ENCODE measurements around the gene FCHSD2. TPM values are rescaled to one million over a fixed set of nuclear protein-coding genes. Genes with fewer than 3 reads are reported as not detected.
A peak's percentile ranks its signal among the peaks of the same experiment; 100 is the strongest.

The FCHSD2 gene
- total RNA-seq, 2 donors from 2014 or later = 56.5 to 75.3 TPM

DNA sequence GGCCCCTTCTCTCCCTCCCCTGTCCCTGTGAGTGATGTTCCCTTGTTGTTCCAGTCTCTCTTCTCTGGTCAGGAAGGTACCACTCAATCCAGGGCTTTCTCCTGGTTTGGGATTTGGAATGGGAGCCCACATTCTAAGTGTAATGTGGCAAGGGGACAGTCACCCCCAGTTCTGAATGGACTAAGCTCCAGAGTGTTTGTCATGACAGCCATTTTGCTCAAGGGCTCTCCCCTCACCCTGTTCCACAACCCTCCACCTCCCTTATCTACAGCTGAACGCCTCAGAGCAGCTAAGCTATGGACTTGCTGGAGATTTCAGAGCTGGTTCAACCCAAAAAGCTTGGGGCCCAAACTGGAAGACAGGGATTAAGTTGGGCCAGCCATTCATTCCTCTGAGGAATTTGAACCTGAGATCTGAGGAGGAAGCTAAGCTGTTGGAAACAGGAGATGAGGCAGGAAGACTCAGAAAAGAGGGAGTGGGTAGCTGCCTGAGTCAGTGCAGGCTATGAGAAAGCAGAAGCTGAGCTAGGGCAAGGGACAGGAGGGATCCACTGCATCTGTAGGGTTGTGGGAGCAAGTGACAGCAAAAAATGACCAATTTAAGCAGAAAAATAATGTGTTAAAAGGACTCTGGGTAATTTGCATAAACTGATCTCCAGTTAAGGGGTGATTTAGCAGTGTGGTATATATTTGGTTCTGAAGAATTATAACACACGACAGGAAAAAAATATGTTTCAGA, 22.9 kb upstream of the FCHSD2 start:
- Histone ChIP-seq H3K27ac (no peak overlapping the region), H3K4me3 (no peak overlapping the region), H3K36me3 (no peaks in the 10 kb centered on the region), H3K4me1 (ENCODE audit: control insufficient read depth in 1 of 2, low read depth in 2 of 2) (peaks cover 0 to 2% of the 10 kb centered on the region in 2 donors), H3K9me3 (no peaks in the 10 kb centered on the region), H3K27me3 (replicated peaks; ENCODE audit: insufficient read depth) (no peaks in the 10 kb centered on the region)
- DNase-seq (ENCODE audit: low spot score) = no peak
- ATAC-seq (ENCODE audit: insufficient number of reproducible peaks, low FRiP score, low read depth) = no peak
- TF ChIP-seq, protein P1, sequence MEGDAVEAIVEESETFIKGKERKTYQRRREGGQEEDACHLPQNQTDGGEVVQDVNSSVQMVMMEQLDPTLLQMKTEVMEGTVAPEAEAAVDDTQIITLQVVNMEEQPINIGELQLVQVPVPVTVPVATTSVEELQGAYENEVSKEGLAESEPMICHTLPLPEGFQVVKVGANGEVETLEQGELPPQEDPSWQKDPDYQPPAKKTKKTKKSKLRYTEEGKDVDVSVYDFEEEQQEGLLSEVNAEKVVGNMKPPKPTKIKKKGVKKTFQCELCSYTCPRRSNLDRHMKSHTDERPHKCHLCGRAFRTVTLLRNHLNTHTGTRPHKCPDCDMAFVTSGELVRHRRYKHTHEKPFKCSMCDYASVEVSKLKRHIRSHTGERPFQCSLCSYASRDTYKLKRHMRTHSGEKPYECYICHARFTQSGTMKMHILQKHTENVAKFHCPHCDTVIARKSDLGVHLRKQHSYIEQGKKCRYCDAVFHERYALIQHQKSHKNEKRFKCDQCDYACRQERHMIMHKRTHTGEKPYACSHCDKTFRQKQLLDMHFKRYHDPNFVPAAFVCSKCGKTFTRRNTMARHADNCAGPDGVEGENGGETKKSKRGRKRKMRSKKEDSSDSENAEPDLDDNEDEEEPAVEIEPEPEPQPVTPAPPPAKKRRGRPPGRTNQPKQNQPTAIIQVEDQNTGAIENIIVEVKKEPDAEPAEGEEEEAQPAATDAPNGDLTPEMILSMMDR (IDR thresholded peaks at IDR 0.05) = no peak

GRCh38 chr11:73163638-73164174, 21.6 kb upstream of the FCHSD2 start:
- Histone ChIP-seq H3K27ac (no peak overlapping the region), H3K4me1 (ENCODE audit: control insufficient read depth in 1 of 2, low read depth in 2 of 2) (peaks cover under 1 to 3% of the 10 kb centered on the region in 2 donors), H3K27me3 (replicated peaks; ENCODE audit: insufficient read depth) (no peaks in the 10 kb centered on the region), H3K4me3 (no peak overlapping the region), H3K9me3 (no peaks in the 10 kb centered on the region), H3K36me3 (no peaks in the 10 kb centered on the region)
- peak; percentile 27 for ATAC-seq (ENCODE audit: insufficient number of reproducible peaks, low FRiP score, low read depth)
- TF ChIP-seq, protein P1 (IDR thresholded peaks at IDR 0.05) = no peak
- no peak for DNase-seq (ENCODE audit: low spot score)

- Histone ChIP-seq H3K36me3 (no peaks in the 10 kb centered on the region), H3K9me3 (no peaks in the 10 kb centered on the region), H3K4me3 (no peak overlapping the region), H3K27me3 (replicated peaks; ENCODE audit: insufficient read depth) (no peaks in the 10 kb centered on the region), H3K4me1 (ENCODE audit: control insufficient read depth in 1 of 2, low read depth in 2 of 2) (peaks cover 11 to 17% of the 10 kb centered on the region in 2 donors), H3K27ac (no peak overlapping the region)
- ATAC-seq (ENCODE audit: insufficient number of reproducible peaks, low FRiP score, low read depth) (no peak), DNase-seq (ENCODE audit: low spot score) (no peak)
- TF ChIP-seq, protein P1 (IDR thresholded peaks at IDR 0.05) = no peak
Observed at GRCh38 chr11:73162196-73162740, 20.1 kb upstream of the FCHSD2 start.

- ATAC-seq (ENCODE audit: insufficient number of reproducible peaks, low FRiP score, low read depth) (no peak), DNase-seq (ENCODE audit: low spot score) (no peak)
- TF ChIP-seq, protein P1 (IDR thresholded peaks at IDR 0.05) = no peak
- Histone ChIP-seq H3K36me3 (no peaks in the 10 kb centered on the region), H3K27me3 (replicated peaks; ENCODE audit: insufficient read depth) (no peaks in the 10 kb centered on the region), H3K4me1 (ENCODE audit: control insufficient read depth in 1 of 2, low read depth in 2 of 2) (peaks cover 19 to 33% of the 10 kb centered on the region in 2 donors), H3K27ac (peak overlapping the region in 1 of 2 donors; percentile 90), H3K9me3 (no peaks in the 10 kb centered on the region), H3K4me3 (no peak overlapping the region)
Observed at GRCh38 chr11:73160005-73160760, 18.1 kb upstream of the FCHSD2 start.

DNA sequence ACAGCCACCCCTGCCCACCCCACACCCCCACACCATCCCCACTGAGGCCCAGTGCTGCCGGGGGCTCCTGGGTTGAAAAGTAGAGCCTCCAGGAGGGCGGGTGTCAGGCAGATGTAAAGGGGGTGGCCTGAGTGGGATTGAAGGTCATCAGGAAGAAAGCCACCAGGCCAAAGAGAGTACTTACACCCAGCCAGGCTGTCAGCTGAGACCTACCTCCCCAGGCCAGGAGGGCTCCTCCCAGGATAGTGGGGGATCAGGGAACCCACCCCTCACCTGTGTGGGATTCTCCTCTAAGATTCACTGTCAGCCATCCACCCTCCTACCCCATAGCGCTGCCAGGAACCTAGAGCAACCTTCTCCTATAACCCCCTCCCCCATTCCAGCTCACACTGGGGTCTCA, 17.2 kb upstream of the FCHSD2 start:
- Histone ChIP-seq H3K4me1 (ENCODE audit: control insufficient read depth in 1 of 2, low read depth in 2 of 2) (peaks cover 19 to 33% of the 10 kb centered on the region in 2 donors), H3K36me3 (no peaks in the 10 kb centered on the region), H3K27me3 (replicated peaks; ENCODE audit: insufficient read depth) (no peaks in the 10 kb centered on the region), H3K27ac (peak overlapping the region; percentile 86 to 90), H3K4me3 (no peak overlapping the region), H3K9me3 (no peaks in the 10 kb centered on the region)
- ATAC-seq (ENCODE audit: insufficient number of reproducible peaks, low FRiP score, low read depth) (no peak), DNase-seq (ENCODE audit: low spot score) (no peak)
- TF ChIP-seq, protein P1 (IDR thresholded peaks at IDR 0.05) = no peak

Data from thoracic aorta (tissue), 2 donors.